A549 (cell line): ENCODE data around the gene PER1. TPM values are rescaled to one million over a fixed set of nuclear protein-coding genes. Genes with fewer than 3 reads are reported as not detected.

Experiments
- ATAC-seq, 2 experiments: fragments of 200-7000 bp in 1 of 2; fragments of >200 bp in 1 of 2; cut with Nextera tagmentation in 1 of 2; cut with Tn5 transposase in 1 of 2; 3 replicates each; pipeline versions ENCODE4 v1.8.0 to v1.9.1; 2018 to 2020; ENCODE audit warnings: mild to moderate bottlenecking in 1 of 2, moderate library complexity in 1 of 2
- CTCF ChIA-PET: fragments of 300-600 bp; sonication (Branson Sonifier 250); formaldehyde crosslinking; extraction: SDS; loops from one replicate; lab custom pipeline; 2021; ENCODE audit warnings: antibody characterized with exemption, inconsistent platforms; lab: Yijun Ruan, JAX
- POLR2A ChIA-PET: fragments of 350-600 bp; formaldehyde crosslinking; extraction: SDS; loops from one replicate; lab custom pipeline; 2021; ENCODE audit warnings: antibody characterized with exemption, inconsistent platforms; lab: Yijun Ruan, JAX
- DNase-seq, 2 experiments: peaks; one replicate each; pipeline versions ENCODE4 v3.0.0 to v3.0.0-alpha.2; 2011 to 2016; ENCODE audit warnings: low read depth in 1 of 2, low spot score in 1 of 2
- FAIRE-seq: peaks from 2 replicates; lab custom pipeline; 2011; peaks lifted over from hg19 to GRCh38; lab: Jason Lieb, UNC
- H3K27ac ChIP-seq, 2 experiments: fragments of >200 bp; sonication (Bioruptor Twin); formaldehyde crosslinking; 3 replicates each; pipeline ENCODE4 v1.5.1; 2016 to 2017
- H3K4me1 ChIP-seq: fragments of >200 bp; sonication (Bioruptor Twin); formaldehyde crosslinking; 3 replicates; pipeline ENCODE4 v1.6.1; 2016
- H3K4me2 ChIP-seq: fragments of >200 bp; sonication (Bioruptor Twin); formaldehyde crosslinking; 3 replicates; pipeline ENCODE4 v1.6.1; 2016
- H3K4me3 ChIP-seq: fragments of >200 bp; sonication (Bioruptor Twin); formaldehyde crosslinking; 3 replicates; pipeline ENCODE4 v1.5.1; 2016
- H3K9me3 ChIP-seq: fragments of >200 bp; sonication (Bioruptor Twin); formaldehyde crosslinking; 3 replicates; pipeline ENCODE4 v1.6.1; 2016
- BHLHE40 ChIP-seq: IDR thresholded peaks from 2 replicates; pipeline ENCODE4 v1.6.1; 2012; ENCODE audit warnings: low read depth, low read length, inconsistent platforms
- CBX2 ChIP-seq: fragments of 200-600 bp; sonication (generic); IDR thresholded peaks from 2 replicates; pipeline ENCODE4 v1.6.1; 2016; ENCODE audit warnings: low read depth, mild to moderate bottlenecking, borderline replicate concordance
- CBX8 ChIP-seq: fragments of 200-600 bp; sonication (generic); IDR thresholded peaks from 2 replicates; pipeline ENCODE4 v1.6.1; 2016
- CEBPB ChIP-seq, 2 experiments: fragments of >200 bp in 1 of 2; sonication (Bioruptor Twin) in 1 of 2; formaldehyde crosslinking in 1 of 2; IDR thresholded peaks; 2 replicates each; pipeline ENCODE4 v1.6.1; 2012 to 2016
- CHD2 ChIP-seq: fragments of 150-350 bp; IDR thresholded peaks from 2 replicates; pipeline ENCODE4 v1.6.1; 2014; ENCODE audit warnings: low read length; ENCODE audit not compliant: partially characterized antibody
- CHD4 ChIP-seq: fragments of 200-600 bp; sonication (generic); IDR thresholded peaks from 2 replicates; pipeline ENCODE4 v1.6.1; 2016; ENCODE audit warnings: antibody characterized with exemption, mild to moderate bottlenecking, borderline replicate concordance
- EHF ChIP-seq: fragments of 250-450 bp; sonication (Bioruptor Pico); IDR thresholded peaks from 2 replicates; pipeline ENCODE4 v1.5.0; 2020; ENCODE audit warnings: mild to moderate bottlenecking
- EHMT2 ChIP-seq: fragments of 200-600 bp; sonication (generic); IDR thresholded peaks from 2 replicates; pipeline ENCODE4 v1.6.1; 2016; ENCODE audit warnings: antibody characterized with exemption, low read depth, mild to moderate bottlenecking, moderate library complexity
- EP300 ChIP-seq, 2 experiments: fragments of >200 bp; sonication (Bioruptor Twin); formaldehyde crosslinking; IDR thresholded peaks; 2 replicates in 1 of 2; 3 replicates in 1 of 2; pipeline ENCODE4 v1.6.1; 2016 to 2017
- FOSL2 ChIP-seq, 2 experiments: fragments of 450-650 bp in 1 of 2; fragments of >200 bp in 1 of 2; sonication (Bioruptor Twin) in 1 of 2; formaldehyde crosslinking; IDR thresholded peaks; 2 replicates each; pipeline versions ENCODE4 v1.5.0 to v1.6.1; 2016 to 2020; ENCODE audit warnings: mild to moderate bottlenecking in 1 of 2, moderate library complexity in 1 of 2
- FOXS1 ChIP-seq: fragments of 250-450 bp; sonication (Bioruptor Pico); IDR thresholded peaks from 2 replicates; pipeline ENCODE4 v1.5.0; 2020; ENCODE audit warnings: mild to moderate bottlenecking, moderate library complexity
- GATA3 ChIP-seq: IDR thresholded peaks from 2 replicates; pipeline ENCODE4 v1.6.1; 2012; ENCODE audit warnings: borderline replicate concordance
- HOXB13 ChIP-seq: fragments of 250-450 bp; sonication (Bioruptor Pico); IDR thresholded peaks from 2 replicates; pipeline ENCODE4 v1.5.0; 2020; ENCODE audit warnings: low read depth, mild to moderate bottlenecking, moderate library complexity
- KDM1A ChIP-seq: fragments of 200-600 bp; sonication (generic); IDR thresholded peaks from 2 replicates; pipeline ENCODE4 v1.6.1; 2016; ENCODE audit warnings: low read depth, mild to moderate bottlenecking
- KDM5A ChIP-seq: fragments of 200-600 bp; sonication (generic); IDR thresholded peaks from 2 replicates; pipeline ENCODE4 v1.6.1; 2016; ENCODE audit warnings: antibody characterized with exemption, mild to moderate bottlenecking
- MAFK ChIP-seq: fragments of 450-650 bp; IDR thresholded peaks from 2 replicates; pipeline ENCODE4 v1.6.1; 2014; ENCODE audit not compliant: partially characterized antibody
- NPAS2 ChIP-seq: fragments of 250-450 bp; sonication (Bioruptor Pico); IDR thresholded peaks from 2 replicates; pipeline ENCODE4 v1.8.0; 2022; ENCODE audit warnings: mild to moderate bottlenecking, moderate library complexity, borderline replicate concordance
- PBX3 ChIP-seq: IDR thresholded peaks from 2 replicates; pipeline ENCODE4 v1.6.1; 2012
- PHF8 ChIP-seq: fragments of 200-600 bp; sonication (generic); IDR thresholded peaks from 2 replicates; pipeline ENCODE4 v1.6.1; 2016; ENCODE audit warnings: low read depth, mild to moderate bottlenecking, antibody characterized with exemption, moderate library complexity, borderline replicate concordance
- POLR2A ChIP-seq: IDR thresholded peaks from 2 replicates; pipeline ENCODE4 v1.6.1; 2012; ENCODE audit warnings: mild to moderate bottlenecking, low read length
- POLR2AphosphoS2 ChIP-seq: conservative IDR thresholded peaks from 2 replicates; pipeline ENCODE4 v1.6.1; 2012; ENCODE audit warnings: low read length, improper control_type of control experiment, inconsistent platforms
- RAD21 ChIP-seq, 2 experiments: fragments of >200 bp in 1 of 2; sonication (Bioruptor Twin) in 1 of 2; formaldehyde crosslinking in 1 of 2; IDR thresholded peaks in 1 of 2; conservative IDR thresholded peaks in 1 of 2; 2 replicates in 1 of 2; 3 replicates in 1 of 2; pipeline ENCODE4 v1.6.1; 2012 to 2018; ENCODE audit warnings: inconsistent platforms in 1 of 2
- RFX5 ChIP-seq: fragments of 450-650 bp; IDR thresholded peaks from 2 replicates; pipeline ENCODE4 v1.7.1; 2014; ENCODE audit warnings: antibody characterized with exemption, mild to moderate bottlenecking, moderate library complexity
- RNF2 ChIP-seq: fragments of 200-600 bp; sonication (generic); IDR thresholded peaks from 2 replicates; pipeline ENCODE4 v1.6.1; 2016; ENCODE audit warnings: low read depth, mild to moderate bottlenecking, antibody characterized with exemption, moderate library complexity, borderline replicate concordance
- TFCP2L1 ChIP-seq: fragments of 250-450 bp; sonication (Bioruptor Pico); IDR thresholded peaks from 2 replicates; pipeline ENCODE4 v1.5.0; 2021; ENCODE audit warnings: mild to moderate bottlenecking
- ZFP36 ChIP-seq: fragments of 450-650 bp; IDR thresholded peaks from 2 replicates; pipeline ENCODE4 v1.6.1; 2014; ENCODE audit warnings: borderline replicate concordance; ENCODE audit not compliant: partially characterized antibody
- ZNF302 ChIP-seq: fragments of 250-450 bp; sonication (Bioruptor Pico); IDR thresholded peaks from 2 replicates; pipeline ENCODE4 v1.9.0; 2021; ENCODE audit warnings: inconsistent platforms, mild to moderate bottlenecking, moderate library complexity
- WGBS: methylation state at CpG from one replicate; pipeline ENCODE4 v1.1.6; 2017; ENCODE audit errors: missing lambda C conversion rate; 5-methylcytosine and 5-hydroxymethylcytosine counted together
- polyA plus RNA-seq, 4 experiments: library from polyadenylated mRNA; depleted of rRNA in 3 of 4; stranded (reverse); fragments of >200 nt; fragmentation: RNase III in 1 of 4; extraction: RNeasy Plus Mini Kit Qiagen cat#74134 plus additional on column Dnase treatment in 1 of 4; gene quantifications; 2 replicates in 3 of 4; 3 replicates in 1 of 4; pipeline ENCODE4 v1.2.3, GENCODE V29; 2011 to 2017
- TF ChIP-seq, protein P1 (sequence below): fragments of >200 bp; sonication (Bioruptor Twin); formaldehyde crosslinking; IDR thresholded peaks from 3 replicates; pipeline ENCODE4 v1.6.1; 2016
- TF ChIP-seq, protein P2 (sequence below): fragments of >200 bp; sonication (Bioruptor Twin); formaldehyde crosslinking; IDR thresholded peaks from 3 replicates; pipeline ENCODE4 v1.5.1; 2016
- TF ChIP-seq, protein P3 (sequence below): IDR thresholded peaks from 2 replicates; pipeline ENCODE4 v1.6.1; 2012
- TF ChIP-seq, protein P4 (sequence below): fragments of 450-650 bp; IDR thresholded peaks from 2 replicates; pipeline ENCODE4 v1.6.1; 2014; ENCODE audit warnings: antibody characterized with exemption
- TF ChIP-seq, protein P5 (sequence below): IDR thresholded peaks from 2 replicates; pipeline ENCODE4 v1.6.1; 2012; ENCODE audit warnings: low read depth, borderline replicate concordance

PER1 gene
- polyA plus RNA-seq, 2 of the 4 experiments (the other 2 are of a cell fraction) = 5.5 to 8.7 TPM

- peak overlapping the region; percentile 71 for H3K4me3 ChIP-seq
- ChIA-PET CTCF (interaction anchor here (0.6 to 11.3 kb wide), 15 partner anchors 11 to 196 kb away, joined by 3 to 164 read pairs (median 5); partner anchors contain the start of genes ALOXE3, AURKB and TMEM107), POLR2A (interaction anchor here (0.6 to 4.0 kb wide), 11 partner anchors 11 to 194 kb away, joined by 3 to 45 read pairs (median 6); partner anchors contain the start of genes AURKB, CTC1 and TMEM107)
- ATAC-seq (peak; percentile 47 to 67), DNase-seq (peak; percentile 97 to 100), FAIRE-seq (peak; percentile 99)
- 2% methylated on average over 25 of the region's 25 CpGs for WGBS
- H3K4me2 ChIP-seq = peak overlapping the region; percentile 90
- peak overlapping the region; percentile 88 to 94 for H3K27ac ChIP-seq
- H3K4me1 ChIP-seq = peaks cover 30% of the 10 kb centered on the region
- no peaks in the 10 kb centered on the region for H3K9me3 ChIP-seq
- TF ChIP-seq EHMT2 = no peak
- no peak for TF ChIP-seq ZNF302 (CRISPR knock-in tag)
- TF ChIP-seq CHD4 = no peak
- TF ChIP-seq, protein P1, sequence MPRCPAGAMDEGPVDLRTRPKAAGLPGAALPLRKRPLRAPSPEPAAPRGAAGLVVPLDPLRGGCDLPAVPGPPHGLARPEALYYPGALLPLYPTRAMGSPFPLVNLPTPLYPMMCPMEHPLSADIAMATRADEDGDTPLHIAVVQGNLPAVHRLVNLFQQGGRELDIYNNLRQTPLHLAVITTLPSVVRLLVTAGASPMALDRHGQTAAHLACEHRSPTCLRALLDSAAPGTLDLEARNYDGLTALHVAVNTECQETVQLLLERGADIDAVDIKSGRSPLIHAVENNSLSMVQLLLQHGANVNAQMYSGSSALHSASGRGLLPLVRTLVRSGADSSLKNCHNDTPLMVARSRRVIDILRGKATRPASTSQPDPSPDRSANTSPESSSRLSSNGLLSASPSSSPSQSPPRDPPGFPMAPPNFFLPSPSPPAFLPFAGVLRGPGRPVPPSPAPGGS = peak; percentile 11; the same call in 1 of the 3 replicates
- TF ChIP-seq POLR2AphosphoS2 = no peak
- peak; percentile 88; the same call in 1 of the 2 replicates for TF ChIP-seq TFCP2L1 (CRISPR knock-in tag)
- TF ChIP-seq RNF2 = no peak
- TF ChIP-seq, protein P2, sequence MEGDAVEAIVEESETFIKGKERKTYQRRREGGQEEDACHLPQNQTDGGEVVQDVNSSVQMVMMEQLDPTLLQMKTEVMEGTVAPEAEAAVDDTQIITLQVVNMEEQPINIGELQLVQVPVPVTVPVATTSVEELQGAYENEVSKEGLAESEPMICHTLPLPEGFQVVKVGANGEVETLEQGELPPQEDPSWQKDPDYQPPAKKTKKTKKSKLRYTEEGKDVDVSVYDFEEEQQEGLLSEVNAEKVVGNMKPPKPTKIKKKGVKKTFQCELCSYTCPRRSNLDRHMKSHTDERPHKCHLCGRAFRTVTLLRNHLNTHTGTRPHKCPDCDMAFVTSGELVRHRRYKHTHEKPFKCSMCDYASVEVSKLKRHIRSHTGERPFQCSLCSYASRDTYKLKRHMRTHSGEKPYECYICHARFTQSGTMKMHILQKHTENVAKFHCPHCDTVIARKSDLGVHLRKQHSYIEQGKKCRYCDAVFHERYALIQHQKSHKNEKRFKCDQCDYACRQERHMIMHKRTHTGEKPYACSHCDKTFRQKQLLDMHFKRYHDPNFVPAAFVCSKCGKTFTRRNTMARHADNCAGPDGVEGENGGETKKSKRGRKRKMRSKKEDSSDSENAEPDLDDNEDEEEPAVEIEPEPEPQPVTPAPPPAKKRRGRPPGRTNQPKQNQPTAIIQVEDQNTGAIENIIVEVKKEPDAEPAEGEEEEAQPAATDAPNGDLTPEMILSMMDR = no peak; the same call in 2 of the 3 replicates
- peak; percentile 65 for TF ChIP-seq GATA3
- no peak for TF ChIP-seq ZFP36
- TF ChIP-seq, protein P3, sequence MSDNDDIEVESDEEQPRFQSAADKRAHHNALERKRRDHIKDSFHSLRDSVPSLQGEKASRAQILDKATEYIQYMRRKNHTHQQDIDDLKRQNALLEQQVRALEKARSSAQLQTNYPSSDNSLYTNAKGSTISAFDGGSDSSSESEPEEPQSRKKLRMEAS = peak; percentile 93
- no peak for TF ChIP-seq NPAS2
- TF ChIP-seq MAFK = no peak
- no peak for TF ChIP-seq FOXS1
- no peak for TF ChIP-seq BHLHE40
- TF ChIP-seq CBX2 = no peak
- no peak for TF ChIP-seq KDM5A
- TF ChIP-seq, protein P4, sequence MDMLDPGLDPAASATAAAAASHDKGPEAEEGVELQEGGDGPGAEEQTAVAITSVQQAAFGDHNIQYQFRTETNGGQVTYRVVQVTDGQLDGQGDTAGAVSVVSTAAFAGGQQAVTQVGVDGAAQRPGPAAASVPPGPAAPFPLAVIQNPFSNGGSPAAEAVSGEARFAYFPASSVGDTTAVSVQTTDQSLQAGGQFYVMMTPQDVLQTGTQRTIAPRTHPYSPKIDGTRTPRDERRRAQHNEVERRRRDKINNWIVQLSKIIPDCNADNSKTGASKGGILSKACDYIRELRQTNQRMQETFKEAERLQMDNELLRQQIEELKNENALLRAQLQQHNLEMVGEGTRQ = peak; percentile 79
- peak in 1 of 2 experiments; percentile 10; a peak in 1 of 5 replicates for TF ChIP-seq RAD21 (conservative IDR thresholded peaks at IDR 0.05 in 1 of 2, IDR thresholded peaks at IDR 0.05 in 1 of 2)
- TF ChIP-seq EHF (CRISPR knock-in tag) = no peak
- TF ChIP-seq KDM1A = no peak
- TF ChIP-seq EP300 (IDR thresholded peaks at IDR 0.05) = no peak
- TF ChIP-seq FOSL2 (IDR thresholded peaks at IDR 0.05) = no peak
- peak; percentile 2; the same call in 1 of the 2 replicates for TF ChIP-seq FOSL2 (CRISPR knock-in tag; IDR thresholded peaks at IDR 0.05)
- TF ChIP-seq CBX8 = no peak
- TF ChIP-seq PBX3 = peak; percentile 81
- no peak for TF ChIP-seq HOXB13 (CRISPR knock-in tag)
- no peak for TF ChIP-seq PHF8
- TF ChIP-seq, protein P5, sequence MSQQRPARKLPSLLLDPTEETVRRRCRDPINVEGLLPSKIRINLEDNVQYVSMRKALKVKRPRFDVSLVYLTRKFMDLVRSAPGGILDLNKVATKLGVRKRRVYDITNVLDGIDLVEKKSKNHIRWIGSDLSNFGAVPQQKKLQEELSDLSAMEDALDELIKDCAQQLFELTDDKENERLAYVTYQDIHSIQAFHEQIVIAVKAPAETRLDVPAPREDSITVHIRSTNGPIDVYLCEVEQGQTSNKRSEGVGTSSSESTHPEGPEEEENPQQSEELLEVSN = peak; percentile 69; the same call in 1 of the 2 replicates
- TF ChIP-seq POLR2A = peak; percentile 27; the same call in 1 of the 2 replicates
- TF ChIP-seq RFX5 = no peak; the same call in 1 of the 2 replicates
- peak in 1 of 2 experiments; percentile 57; a peak in 2 of 4 replicates for TF ChIP-seq CEBPB (IDR thresholded peaks at IDR 0.05)
- TF ChIP-seq CHD2 = no peak
These were observed 35.5 kb upstream of the PER1 start for GRCh38 chr17:8187517-8188262.
